Liver (tissue), 9 donors: ENCODE results near the gene MRC1. TPM values are rescaled to one million over a fixed set of nuclear protein-coding genes. Genes with fewer than 3 reads are reported as not detected.

Experiments
- DNase-seq: peaks from one replicate; pipeline ENCODE4 v3.0.0-alpha.2; 2017; ENCODE audit warnings: low spot score
- H3K27ac ChIP-seq, 2 donors: one replicate each; pipeline ENCODE4 v1.7.0; 2013; ENCODE audit warnings: inconsistent platforms in 2 of 2, low read length in 2 of 2, control low read depth in 1 of 2, low read depth in 1 of 2, mild to moderate bottlenecking in 1 of 2
- H3K27me3 ChIP-seq, 4 donors: one replicate each; pipeline versions ENCODE4 v1.6.1 to v1.7.0; 2013; ENCODE audit warnings: low read length in 3 of 4, inconsistent platforms in 1 of 4, mild to moderate bottlenecking in 1 of 4, moderate library complexity in 1 of 4; ENCODE audit not compliant: control insufficient read depth in 4 of 4, insufficient read depth in 4 of 4
- H3K36me3 ChIP-seq, 4 donors: one replicate each; pipeline versions ENCODE4 v1.6.1 to v1.7.0; 2013; ENCODE audit warnings: low read length in 3 of 4, mild to moderate bottlenecking in 3 of 4, low read depth in 1 of 4, moderate library complexity in 1 of 4; ENCODE audit not compliant: control insufficient read depth in 4 of 4, insufficient read depth in 3 of 4
- H3K4me1 ChIP-seq, 4 donors: one replicate each; pipeline versions ENCODE4 v1.6.1 to v1.7.0; 2013; ENCODE audit warnings: low read length in 3 of 4, mild to moderate bottlenecking in 3 of 4, moderate library complexity in 1 of 4; ENCODE audit not compliant: control insufficient read depth in 4 of 4, insufficient read depth in 4 of 4
- H3K4me3 ChIP-seq, 3 donors: one replicate each; pipeline versions ENCODE4 v1.6.1 to v1.7.0; 2013; ENCODE audit warnings: low read length in 3 of 3, control low read depth in 1 of 3, low read depth in 1 of 3, mild to moderate bottlenecking in 1 of 3
- H3K9ac ChIP-seq, 2 donors: one replicate each; pipeline ENCODE4 v1.7.0; 2013; ENCODE audit warnings: low read length in 2 of 2, mild to moderate bottlenecking in 2 of 2, moderate library complexity in 2 of 2, control low read depth in 1 of 2, low read depth in 1 of 2
- H3K9me3 ChIP-seq, 4 donors: one replicate each; pipeline versions ENCODE4 v1.6.1 to v1.7.0; 2013; ENCODE audit warnings: low read length in 3 of 4; ENCODE audit not compliant: control insufficient read depth in 4 of 4
- ATF3 ChIP-seq: IDR thresholded peaks from 2 replicates; pipeline ENCODE4 v1.6.1; 2016; ENCODE audit warnings: antibody characterized with exemption
- CTCF ChIP-seq: fragments of 150-350 bp; IDR thresholded peaks from 2 replicates; pipeline ENCODE4 v1.5.1; 2017; ENCODE audit warnings: improper control_type of control experiment, low read depth, low read length; ENCODE audit not compliant: missing input control
- FOXA2 ChIP-seq: IDR thresholded peaks from 2 replicates; pipeline ENCODE4 v1.6.1; 2016; ENCODE audit warnings: antibody characterized with exemption
- GABPA ChIP-seq, 2 donors: IDR thresholded peaks in 1 of 2; conservative IDR thresholded peaks in 1 of 2; 2 replicates each; pipeline ENCODE4 v1.6.1; 2016; ENCODE audit warnings: antibody characterized with exemption in 2 of 2, mild to moderate bottlenecking in 1 of 2, moderate library complexity in 1 of 2
- HNF4G ChIP-seq: IDR thresholded peaks from 2 replicates; pipeline ENCODE4 v1.6.1; 2016; ENCODE audit warnings: antibody characterized with exemption
- MAX ChIP-seq: IDR thresholded peaks from 2 replicates; pipeline ENCODE4 v1.6.1; 2016; ENCODE audit warnings: antibody characterized with exemption
- SP1 ChIP-seq: IDR thresholded peaks from 2 replicates; pipeline ENCODE4 v1.6.1; 2018; ENCODE audit warnings: antibody characterized with exemption, mild to moderate bottlenecking
- WGBS: extraction: QIAGEN DNeasy Blood & Tissue Kit; methylation state at CpG from one replicate; pipeline ENCODE4 v1.1.7; 2013; 5-methylcytosine and 5-hydroxymethylcytosine counted together
- polyA plus RNA-seq, 2 donors: library from polyadenylated mRNA; stranded (reverse) in 1 of 2; unstranded in 1 of 2; fragments of 200-250 nt in 1 of 2; fragments of >200 nt in 1 of 2; fragmentation: Nextera tagmentation in 1 of 2; extraction: Ambion mirVana in 1 of 2; gene quantifications; one replicate each; pipeline versions ENCODE4 v1.2.1 to v1.2.3, GENCODE V29; 2013 to 2015
- total RNA-seq, 2 donors: library from RNA; depleted of rRNA; stranded (reverse); fragments of >200 nt; gene quantifications; one replicate each; pipeline ENCODE4 v1.2.3, GENCODE V29; 2014
- TF ChIP-seq, protein P1 (sequence below): IDR thresholded peaks from 2 replicates; pipeline ENCODE4 v1.6.1; 2016; ENCODE audit warnings: antibody characterized with exemption
- donor health status: healthy.
- donor health status: healthy.
- donor health status: healthy.
- donor health status: healthy.
- donor health status: healthy.

MRC1 gene
- total and polyA plus RNA-seq, 4 donors, result 9.2 to 47.0 (median 34.1) TPM

DNA sequence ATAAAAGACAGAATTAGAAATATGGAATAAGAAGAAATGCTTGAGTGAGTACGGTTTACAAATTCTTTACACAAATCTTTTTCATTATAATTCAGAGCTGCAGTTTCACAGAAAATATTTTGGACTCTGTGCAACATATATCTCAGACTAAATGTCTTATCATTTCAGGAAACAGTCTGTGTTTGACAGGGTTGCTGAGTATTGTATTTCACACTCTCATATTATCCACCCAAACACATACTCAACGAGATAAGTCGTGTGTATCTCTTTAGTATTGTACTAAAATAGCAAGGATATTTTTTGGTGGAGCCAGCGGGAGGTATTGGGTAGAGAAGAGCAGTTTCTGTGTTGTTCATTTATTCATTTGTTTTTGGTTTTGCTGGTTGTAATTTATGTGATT, 103.6 kb downstream of the MRC1 start:
- Histone ChIP-seq H3K4me3 (no peak overlapping the region), H3K27ac (no peak overlapping the region), H3K9me3 (peaks cover 0 to 1% (median 0%) of the 10 kb centered on the region in 4 donors), H3K9ac (no peak overlapping the region), H3K36me3 (no peaks in the 10 kb centered on the region), H3K27me3 (peaks cover 0 to 3% (median under 1%) of the 10 kb centered on the region in 4 donors), H3K4me1 (no peaks in the 10 kb centered on the region)
- no peak for TF ChIP-seq CTCF
- no peak for DNase-seq
- 44% methylated on average over 4 of the region's 4 CpGs for WGBS

DNA sequence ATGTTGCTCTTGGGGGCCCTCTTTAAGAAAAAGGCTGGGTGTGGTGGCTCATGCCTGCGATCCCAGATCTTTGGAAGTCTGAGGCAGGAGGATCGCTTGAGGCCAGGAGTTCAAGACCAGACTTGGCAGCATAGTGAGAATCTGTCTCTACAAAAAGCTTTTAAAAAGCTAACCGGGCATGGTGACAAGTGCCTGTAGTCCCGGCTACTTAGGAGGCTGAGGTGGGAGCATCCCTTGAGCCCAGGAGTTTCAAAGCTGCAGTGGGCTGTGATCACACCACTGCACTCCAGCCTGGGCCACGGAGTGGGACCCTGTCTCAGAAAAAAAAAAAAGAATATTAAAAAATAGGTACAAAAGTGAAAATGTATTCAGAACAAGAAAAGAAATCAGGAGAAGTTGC, 104.5 kb downstream of the MRC1 start:
- no peak overlapping the region for H3K27ac ChIP-seq
- TF ChIP-seq HNF4G (no peak), MAX (no peak)
- H3K27me3 ChIP-seq, result peaks cover 0 to 3% (median under 1%) of the 10 kb centered on the region in 4 donors
- H3K4me3 ChIP-seq, result no peak overlapping the region
- DNase-seq, result no peak
- no peaks in the 10 kb centered on the region for H3K36me3 ChIP-seq
- no peak overlapping the region for H3K9ac ChIP-seq
- WGBS, result 77% methylated on average over 5 of the region's 5 CpGs
- no peaks in the 10 kb centered on the region for H3K4me1 ChIP-seq
- H3K9me3 ChIP-seq, result peaks cover 0 to 1% (median 0%) of the 10 kb centered on the region in 4 donors

DNA sequence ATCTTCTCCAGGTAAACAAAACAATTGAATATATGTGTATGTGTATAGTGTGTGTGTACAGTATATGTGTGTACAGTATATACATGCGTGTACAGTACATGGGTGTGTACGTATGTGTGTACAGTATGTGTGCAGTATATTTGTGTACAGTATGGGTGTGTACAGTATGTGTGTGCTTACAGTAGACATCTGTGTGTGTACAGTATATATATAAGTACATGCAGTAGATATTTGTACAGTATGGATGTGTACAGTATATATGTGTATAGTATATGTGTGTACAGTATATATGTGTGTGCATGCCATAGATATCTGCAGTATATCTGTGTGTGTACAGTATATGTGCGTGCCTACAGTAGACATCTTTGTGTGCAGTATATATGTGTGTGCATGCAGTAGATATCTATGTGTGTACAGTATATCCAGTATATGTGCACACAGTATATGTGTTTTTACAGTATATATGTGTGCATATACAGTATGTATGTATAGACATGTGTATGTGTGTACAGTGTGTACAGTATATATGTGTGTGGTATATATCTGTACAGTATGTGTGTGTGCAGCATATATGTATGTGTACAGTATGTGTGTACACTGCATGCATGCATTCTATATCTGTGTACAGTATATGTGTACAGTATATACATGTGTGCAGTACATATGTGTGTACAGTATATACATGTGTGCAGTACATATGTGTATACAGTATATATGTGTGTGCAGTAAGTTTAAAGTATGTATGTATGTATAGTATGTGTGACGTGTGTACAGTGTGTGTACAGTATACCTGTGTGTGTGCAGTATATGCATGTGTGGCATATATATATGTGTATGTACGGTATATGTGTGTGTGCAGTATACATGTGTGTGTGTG, 105.3 kb downstream of the MRC1 start:
- Histone ChIP-seq H3K4me3 (no peak overlapping the region), H3K9ac (no peak overlapping the region), H3K36me3 (no peaks in the 10 kb centered on the region), H3K27ac (no peak overlapping the region), H3K4me1 (no peaks in the 10 kb centered on the region), H3K9me3 (peaks cover 0 to 1% (median 0%) of the 10 kb centered on the region in 4 donors), H3K27me3 (peaks cover 0 to 3% (median 0%) of the 10 kb centered on the region in 4 donors)
- DNase-seq, result no peak
- TF ChIP-seq ATF3, result no peak
- TF ChIP-seq FOXA2, result no peak
- TF ChIP-seq, protein P1, sequence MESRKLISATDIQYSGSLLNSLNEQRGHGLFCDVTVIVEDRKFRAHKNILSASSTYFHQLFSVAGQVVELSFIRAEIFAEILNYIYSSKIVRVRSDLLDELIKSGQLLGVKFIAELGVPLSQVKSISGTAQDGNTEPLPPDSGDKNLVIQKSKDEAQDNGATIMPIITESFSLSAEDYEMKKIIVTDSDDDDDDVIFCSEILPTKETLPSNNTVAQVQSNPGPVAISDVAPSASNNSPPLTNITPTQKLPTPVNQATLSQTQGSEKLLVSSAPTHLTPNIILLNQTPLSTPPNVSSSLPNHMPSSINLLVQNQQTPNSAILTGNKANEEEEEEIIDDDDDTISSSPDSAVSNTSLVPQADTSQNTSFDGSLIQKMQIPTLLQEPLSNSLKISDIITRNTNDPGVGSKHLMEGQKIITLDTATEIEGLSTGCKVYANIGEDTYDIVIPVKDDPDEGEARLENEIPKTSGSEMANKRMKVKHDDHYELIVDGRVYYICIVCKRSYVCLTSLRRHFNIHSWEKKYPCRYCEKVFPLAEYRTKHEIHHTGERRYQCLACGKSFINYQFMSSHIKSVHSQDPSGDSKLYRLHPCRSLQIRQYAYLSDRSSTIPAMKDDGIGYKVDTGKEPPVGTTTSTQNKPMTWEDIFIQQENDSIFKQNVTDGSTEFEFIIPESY, result no peak
- no peak for TF ChIP-seq SP1
- TF ChIP-seq GABPA (IDR thresholded peaks at IDR 0.05 in 1 of 2, conservative IDR thresholded peaks at IDR 0.05 in 1 of 2), result no peak
- 85% methylated on average over 5 of the region's 5 CpGs for WGBS
